Hepatocyte (in vitro differentiated cells): ENCODE measurements around the gene PDILT. TPM values are rescaled to one million over a fixed set of nuclear protein-coding genes. Genes with fewer than 3 reads are reported as not detected.

ENCODE experiments used
- DNase-seq: peaks from one replicate; pipeline ENCODE4 v3.0.0-alpha.2; 2016; ENCODE audit warnings: low spot score
- H2AFZ ChIP-seq: fragments of 200-600 bp; sonication (generic); 2 replicates; pipeline ENCODE4 v1.6.0; 2016; ENCODE audit warnings: antibody characterized with exemption, mild to moderate bottlenecking
- H3K27ac ChIP-seq: fragments of 200-600 bp; sonication (generic); 2 replicates; pipeline ENCODE4 v1.5.1; 2016; ENCODE audit warnings: mild to moderate bottlenecking
- H3K27me3 ChIP-seq: fragments of 200-600 bp; sonication (generic); 2 replicates; pipeline ENCODE4 v1.6.1; 2016
- H3K36me3 ChIP-seq: fragments of 200-600 bp; sonication (generic); replicated peaks from 2 replicates; pipeline ENCODE4 v1.5.1; 2016; ENCODE audit warnings: low read depth; ENCODE audit not compliant: insufficient read depth
- H3K4me1 ChIP-seq: fragments of 200-600 bp; sonication (generic); 2 replicates; pipeline ENCODE4 v1.5.1; 2016; ENCODE audit warnings: mild to moderate bottlenecking, moderate library complexity; ENCODE audit not compliant: insufficient read depth
- H3K4me2 ChIP-seq: fragments of 200-600 bp; sonication (generic); 2 replicates; pipeline ENCODE4 v1.6.0; 2016
- H3K4me3 ChIP-seq: fragments of 200-600 bp; sonication (generic); 2 replicates; pipeline ENCODE4 v1.5.1; 2016; ENCODE audit warnings: mild to moderate bottlenecking
- H3K79me2 ChIP-seq: fragments of 200-600 bp; sonication (generic); 2 replicates; pipeline ENCODE4 v1.6.0; 2017; ENCODE audit warnings: mild to moderate bottlenecking
- H3K9me2 ChIP-seq: fragments of 200-600 bp; sonication (generic); replicated peaks from 2 replicates; pipeline ENCODE4 v1.6.0; 2017; ENCODE audit warnings: mild to moderate bottlenecking; ENCODE audit not compliant: insufficient read depth
- H3K9me3 ChIP-seq: fragments of 200-600 bp; sonication (generic); 2 replicates; pipeline ENCODE4 v1.5.1; 2016; ENCODE audit warnings: low read depth, mild to moderate bottlenecking
- H4K20me1 ChIP-seq: fragments of 200-600 bp; sonication (generic); 2 replicates; pipeline ENCODE4 v1.6.0; 2016; ENCODE audit warnings: mild to moderate bottlenecking; ENCODE audit not compliant: insufficient read depth, poor library complexity, severe bottlenecking
- CTCF ChIP-seq: fragments of 200-600 bp; sonication (generic); IDR thresholded peaks from 2 replicates; pipeline ENCODE4 v1.5.1; 2016; ENCODE audit warnings: antibody characterized with exemption, mild to moderate bottlenecking; ENCODE audit not compliant: poor library complexity
- EZH2 ChIP-seq: fragments of 200-600 bp; sonication (generic); IDR thresholded peaks from 2 replicates; pipeline ENCODE4 v1.6.1; 2016; ENCODE audit warnings: antibody characterized with exemption, mild to moderate bottlenecking, borderline replicate concordance
- EZH2phosphoT487 ChIP-seq: fragments of 200-600 bp; sonication (generic); IDR thresholded peaks from one replicate; pipeline ENCODE4 v1.6.1; 2018; ENCODE audit warnings: antibody characterized with exemption, mild to moderate bottlenecking, low read depth, moderate library complexity; ENCODE audit not compliant: unreplicated experiment, severe bottlenecking
- WGBS: methylation state at CpG from one replicate; pipeline ENCODE4 v1.1.6; 2016; ENCODE audit warnings: low lambda C conversion rate; ENCODE audit errors: missing lambda C conversion rate; 5-methylcytosine and 5-hydroxymethylcytosine counted together
- polyA plus RNA-seq: library from polyadenylated mRNA; unstranded; fragments of >200 nt; fragmentation: Nextera tagmentation; extraction: Ambion mirVana; gene quantifications from 2 replicates; pipeline ENCODE4 v1.2.1, GENCODE V29; 2016
- total RNA-seq: library from RNA; depleted of rRNA; stranded (reverse); fragments of >200 nt; gene quantifications from 2 replicates; pipeline ENCODE4 v1.2.3, GENCODE V29; 2014

Gene PDILT
- total and polyA plus RNA-seq, 2 experiments from 2014 or later = not detected

GRCh38 chr16:20372701-20373100 is 31.8 kb downstream of the PDILT start:
- TF ChIP-seq CTCF (no peak), EZH2 (no peak), EZH2phosphoT487 (no peak)
- H3K36me3 ChIP-seq = no peaks in the 10 kb centered on the region
- no peak overlapping the region for H3K4me2 ChIP-seq
- no peaks in the 10 kb centered on the region for H3K4me1 ChIP-seq
- no peak overlapping the region for H3K27ac ChIP-seq
- H3K27me3 ChIP-seq = peaks cover 5% of the 10 kb centered on the region
- no peaks in the 10 kb centered on the region for H3K79me2 ChIP-seq
- no peak overlapping the region for H2AFZ ChIP-seq
- H3K4me3 ChIP-seq = no peak overlapping the region
- no peaks in the 10 kb centered on the region for H4K20me1 ChIP-seq
- H3K9me3 ChIP-seq = no peaks in the 10 kb centered on the region
- no peaks in the 10 kb centered on the region for H3K9me2 ChIP-seq
- no peak for DNase-seq
- WGBS = 82% methylated on average over 5 of the region's 5 CpGs

GRCh38 chr16:20369452-20370054 is 35.0 kb downstream of the PDILT start:
- H3K4me2 ChIP-seq = no peak overlapping the region
- no peak for DNase-seq
- no peaks in the 10 kb centered on the region for H3K9me3 ChIP-seq
- H3K27ac ChIP-seq = no peak overlapping the region
- no peaks in the 10 kb centered on the region for H3K9me2 ChIP-seq
- no peaks in the 10 kb centered on the region for H3K4me1 ChIP-seq
- TF ChIP-seq EZH2 = no peak
- TF ChIP-seq EZH2phosphoT487 = no peak
- no peak for TF ChIP-seq CTCF
- no peak overlapping the region for H2AFZ ChIP-seq
- no peaks in the 10 kb centered on the region for H4K20me1 ChIP-seq
- WGBS = 88% methylated on average over 9 of the region's 9 CpGs
- H3K27me3 ChIP-seq = no peaks in the 10 kb centered on the region
- H3K4me3 ChIP-seq = no peak overlapping the region
- H3K36me3 ChIP-seq = no peaks in the 10 kb centered on the region
- H3K79me2 ChIP-seq = no peaks in the 10 kb centered on the region

GRCh38 chr16:20364051-20364450 is 40.5 kb downstream of the PDILT start:
- no peak overlapping the region for H3K4me2 ChIP-seq
- no peaks in the 10 kb centered on the region for H3K4me1 ChIP-seq
- no peaks in the 10 kb centered on the region for H3K9me2 ChIP-seq
- no peak overlapping the region for H2AFZ ChIP-seq
- H3K4me3 ChIP-seq = no peak overlapping the region
- TF ChIP-seq CTCF = no peak
- no peak for TF ChIP-seq EZH2
- no peak for TF ChIP-seq EZH2phosphoT487
- no peak for DNase-seq
- H3K27me3 ChIP-seq = peaks cover 9% of the 10 kb centered on the region
- no peak overlapping the region for H3K27ac ChIP-seq
- no peaks in the 10 kb centered on the region for H4K20me1 ChIP-seq
- no peaks in the 10 kb centered on the region for H3K79me2 ChIP-seq
- no peaks in the 10 kb centered on the region for H3K36me3 ChIP-seq
- H3K9me3 ChIP-seq = no peaks in the 10 kb centered on the region
- WGBS = 85% methylated on average over 3 of the region's 3 CpGs

GRCh38 chr16:20363191-20363590 is 41.3 kb downstream of the PDILT start:
- Histone ChIP-seq H3K36me3 (no peaks in the 10 kb centered on the region), H3K4me2 (no peak overlapping the region), H3K27ac (no peak overlapping the region), H3K4me3 (no peak overlapping the region), H3K4me1 (no peaks in the 10 kb centered on the region), H3K9me2 (no peaks in the 10 kb centered on the region), H4K20me1 (no peaks in the 10 kb centered on the region), H3K27me3 (peaks cover 9% of the 10 kb centered on the region), H3K79me2 (no peaks in the 10 kb centered on the region), H2AFZ (no peak overlapping the region), H3K9me3 (no peaks in the 10 kb centered on the region)
- TF ChIP-seq CTCF (no peak), EZH2phosphoT487 (no peak), EZH2 (no peak)
- 73% methylated on average over 2 of the region's 2 CpGs for WGBS
- no peak for DNase-seq
